Ramos (cell line): ENCODE measurements around the gene IQGAP2.

Experiments
- in situ Hi-C: fragments of 300-500 bp; cut with MboI; formaldehyde crosslinking; loops from one replicate; pipeline ENCODE4 v1.14.3; 2022; ENCODE audit warnings: low sequenced_read_pairs; ENCODE audit not compliant: unreplicated experiment

The IQGAP2 gene

DNA sequence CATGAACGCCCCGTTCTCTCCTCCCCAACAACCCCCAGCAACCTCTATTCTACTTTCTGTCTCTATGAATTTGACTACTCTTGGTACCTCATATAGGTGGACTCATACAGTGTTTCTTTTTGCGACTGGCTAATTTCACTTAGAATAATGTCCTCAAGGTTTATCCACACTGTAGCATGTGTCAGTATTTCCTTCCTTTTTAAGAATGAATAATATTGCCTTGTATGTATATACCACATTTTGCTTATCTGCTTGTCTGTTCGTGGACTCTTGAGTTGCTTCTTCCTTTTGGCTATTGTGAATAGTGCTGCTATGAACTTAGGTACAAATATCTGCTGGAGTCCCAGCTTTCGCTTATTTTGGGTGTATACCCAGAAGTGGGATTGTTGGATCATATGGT, 42.7 kb downstream of the IQGAP2 start:
- in situ Hi-C loops = no loop called here

DNA sequence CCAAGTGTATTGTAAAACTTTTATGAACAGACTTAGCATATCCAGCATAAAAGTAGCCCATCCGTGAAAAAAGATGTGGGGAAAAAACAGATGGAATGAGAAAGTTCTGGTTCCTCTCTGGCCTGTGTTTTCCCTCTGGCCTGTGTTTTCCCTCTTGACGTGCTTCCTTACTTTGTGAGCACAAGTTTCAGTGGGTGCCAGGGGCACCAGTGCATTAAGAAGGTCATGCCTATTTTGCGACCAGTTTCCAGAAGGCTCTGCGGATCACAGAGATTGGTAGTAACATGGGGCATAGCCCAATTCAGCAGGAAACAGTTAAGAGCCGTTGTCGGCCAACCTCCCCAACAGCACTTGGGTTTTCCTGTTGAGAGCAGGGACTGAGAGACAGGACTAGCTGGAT, 43.7 kb downstream of the IQGAP2 start:
- in situ Hi-C loops = no loop called here

DNA sequence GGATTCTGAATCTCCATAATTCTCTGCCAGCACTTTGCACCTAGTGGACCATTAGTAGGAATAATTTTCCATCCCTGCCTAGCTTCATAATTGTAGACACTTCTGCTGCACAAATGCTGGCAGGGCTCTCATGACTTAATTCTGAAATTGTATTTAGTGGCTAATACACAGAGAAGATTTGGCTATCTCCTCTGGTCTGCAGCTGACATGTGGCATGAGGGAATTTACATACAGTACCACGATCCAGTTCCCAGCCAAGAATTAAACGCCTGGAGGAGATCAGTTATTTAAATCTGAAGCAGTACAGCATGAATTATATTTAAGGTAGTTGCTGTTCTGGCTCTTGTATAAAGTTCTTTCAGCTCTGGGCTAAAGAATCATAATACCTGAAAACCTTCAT, 46.5 kb downstream of the IQGAP2 start:
- in situ Hi-C loops = no loop called here

DNA sequence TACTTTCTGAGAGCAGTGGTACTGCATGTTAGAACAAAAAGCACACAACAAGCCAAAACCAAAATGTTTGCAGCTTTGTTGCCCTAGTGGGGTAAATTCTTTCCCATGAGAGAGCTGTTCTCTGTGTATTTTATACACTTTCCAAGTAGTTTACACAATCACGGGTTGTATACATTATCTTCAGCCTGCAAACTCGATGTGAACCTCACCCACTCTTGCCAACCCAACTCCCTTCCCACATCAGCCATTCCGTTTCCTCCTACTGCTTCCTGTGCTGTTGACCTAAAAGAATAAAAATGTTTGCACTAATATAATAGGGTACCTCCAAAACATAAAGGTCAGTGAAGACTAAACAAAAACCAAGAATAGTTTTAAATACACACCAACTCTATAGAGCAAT, 47.0 kb downstream of the IQGAP2 start:
- in situ Hi-C loops = no loop called here

DNA sequence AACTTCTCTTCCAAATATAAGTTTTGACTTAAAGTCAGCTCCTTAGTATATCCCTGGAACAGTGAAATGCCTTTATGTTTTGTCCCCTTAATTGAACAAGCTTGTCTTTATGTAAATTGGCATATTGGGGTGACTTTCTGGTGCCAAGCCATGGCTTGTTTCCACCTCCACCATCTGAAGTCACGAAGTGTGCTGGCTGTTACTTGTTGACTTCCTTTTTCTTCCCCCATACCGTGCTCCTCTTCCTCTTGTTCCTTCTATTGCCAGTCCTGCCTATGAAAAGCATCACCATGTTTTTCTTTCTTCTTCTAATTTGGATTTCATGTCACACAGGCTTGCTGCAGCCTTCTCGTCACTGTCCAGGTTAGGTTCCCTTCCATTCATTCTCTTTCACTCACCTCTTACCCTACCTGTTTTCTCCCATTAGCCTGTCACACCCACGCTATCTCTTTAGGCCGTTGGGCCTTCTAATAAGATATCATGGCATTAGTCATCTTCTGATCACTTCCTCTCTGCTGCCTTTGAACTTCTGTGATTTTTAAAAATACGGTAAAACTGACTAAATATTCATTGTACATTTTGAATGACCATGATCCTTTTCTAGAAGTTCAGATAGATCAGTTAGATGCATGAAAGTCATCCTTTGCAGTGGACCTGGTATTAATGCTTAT, 48.1 kb downstream of the IQGAP2 start:
- in situ Hi-C loops = no loop called here

DNA sequence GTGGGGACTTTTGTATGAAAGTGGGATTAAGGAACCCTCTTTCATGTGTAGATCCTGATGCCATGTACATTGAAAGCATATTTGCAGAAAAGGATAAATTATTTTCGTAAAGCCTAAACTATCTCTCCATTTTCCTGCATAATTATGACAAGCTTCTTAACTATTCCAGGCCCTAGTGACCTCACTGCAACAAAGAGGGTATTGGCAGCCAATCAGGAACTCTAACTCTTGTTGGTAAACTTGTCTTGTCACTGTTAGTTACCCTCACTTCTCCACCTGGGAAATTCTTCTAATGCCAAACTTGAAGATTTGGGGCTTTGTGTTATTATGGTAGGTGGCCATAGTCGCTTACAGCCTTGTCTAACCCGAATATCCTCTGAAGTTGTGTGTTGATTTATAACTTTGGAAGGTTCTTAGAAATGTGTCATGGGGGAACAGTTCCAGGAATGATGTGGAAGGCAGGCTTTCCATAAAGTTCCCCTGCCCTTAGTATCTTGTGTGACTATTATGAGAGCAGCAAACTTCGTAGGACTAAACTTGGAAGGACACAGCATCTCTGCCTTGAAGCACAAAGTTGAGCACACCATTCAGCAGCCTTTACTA, 52.5 kb downstream of the IQGAP2 start:
- in situ Hi-C loops = no loop called here

DNA sequence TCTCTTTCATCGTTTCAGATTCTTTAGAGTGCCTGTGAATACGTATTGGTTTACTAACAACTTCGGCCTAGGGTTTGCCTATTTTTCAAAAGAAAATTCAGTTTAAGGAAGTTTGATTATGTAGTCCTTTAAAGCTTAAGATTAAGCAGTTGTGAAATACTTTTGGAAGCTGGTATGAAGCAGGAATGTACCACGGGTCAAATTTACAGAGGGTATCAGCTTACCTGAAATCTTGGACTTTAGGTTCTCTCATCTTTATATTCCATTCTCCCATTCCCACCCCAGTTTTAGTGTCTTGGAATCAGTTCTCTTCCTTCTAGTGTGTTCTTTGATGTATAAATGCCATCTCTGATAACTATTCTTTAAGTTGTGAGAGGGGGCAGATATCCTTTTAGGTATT, 53.2 kb downstream of the IQGAP2 start:
- in situ Hi-C loops = no loop called here

DNA sequence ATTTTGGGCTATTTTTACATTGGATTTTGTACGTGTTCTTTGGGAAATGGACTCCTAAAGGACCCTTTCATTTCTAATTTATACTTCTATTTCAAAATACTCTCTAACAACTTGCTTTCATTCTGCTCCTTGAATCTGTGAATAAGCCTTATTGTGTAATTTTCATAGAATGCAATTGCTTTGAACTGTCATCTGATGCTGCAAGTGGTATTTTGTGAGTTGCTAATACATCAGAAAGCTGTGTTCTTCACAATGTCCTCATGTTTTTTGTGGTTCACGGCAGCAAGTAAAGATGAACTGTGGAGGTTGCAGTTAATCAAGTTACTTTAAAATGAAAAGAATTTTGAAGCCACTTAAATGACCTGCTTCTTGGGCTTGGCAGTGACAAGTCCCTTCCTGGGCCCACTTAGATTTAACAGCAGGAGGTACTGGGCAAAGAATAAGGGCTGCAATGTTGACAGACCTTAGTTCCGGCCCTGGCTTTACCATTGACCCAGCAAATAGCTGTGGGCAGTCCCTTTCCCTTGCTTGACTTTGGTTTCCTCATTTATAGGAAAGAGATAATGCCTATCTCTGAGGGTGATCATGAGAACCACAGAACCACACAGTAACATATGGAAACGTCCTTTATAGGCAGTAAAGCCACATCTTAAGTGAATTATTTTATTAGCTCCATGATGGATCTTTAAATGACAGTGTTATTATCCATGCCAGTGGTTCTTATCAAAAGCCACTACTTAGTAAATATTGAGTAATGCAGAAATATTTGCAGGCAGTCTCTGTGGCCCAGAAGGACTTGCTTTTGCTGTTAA, 54.8 kb downstream of the IQGAP2 start:
- in situ Hi-C loops = no loop called here

DNA sequence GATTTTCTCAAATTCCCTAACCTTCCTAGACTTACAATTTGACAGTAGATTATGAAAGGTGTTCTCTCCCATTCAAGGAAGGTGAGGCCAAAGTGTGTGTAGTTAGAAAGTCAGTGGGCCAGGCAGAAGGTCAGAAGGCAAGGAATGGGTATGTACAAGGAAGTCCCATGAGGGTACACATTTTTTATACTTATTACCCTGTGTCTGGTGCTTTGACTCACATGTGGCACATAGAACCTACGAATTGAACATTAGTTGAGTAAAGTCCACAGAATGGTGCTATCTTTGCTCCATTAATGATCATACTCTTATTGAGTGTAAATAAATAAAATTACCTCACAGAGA, 55.4 kb downstream of the IQGAP2 start:
- in situ Hi-C loops = no loop called here

DNA sequence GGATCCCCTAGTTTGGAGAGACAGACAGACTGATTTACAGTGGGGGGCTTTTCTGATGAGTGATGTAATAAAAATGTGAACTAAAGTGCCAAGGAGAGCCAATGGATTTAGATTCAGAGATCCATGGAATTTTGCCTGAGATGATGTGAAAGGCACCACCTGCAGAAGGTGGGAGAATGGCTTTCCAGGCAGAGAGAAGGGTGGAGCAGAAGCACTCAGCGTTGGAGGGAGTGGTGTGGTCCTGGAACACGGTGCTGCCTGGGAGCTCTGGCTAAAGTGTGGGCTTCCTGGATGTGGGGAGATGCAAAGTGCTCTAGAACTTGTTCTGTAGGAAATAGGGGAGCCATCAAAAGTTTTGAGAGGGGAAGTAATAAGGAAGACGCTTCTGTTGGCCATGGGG, 57.0 kb downstream of the IQGAP2 start:
- in situ Hi-C loops = no loop called here

DNA sequence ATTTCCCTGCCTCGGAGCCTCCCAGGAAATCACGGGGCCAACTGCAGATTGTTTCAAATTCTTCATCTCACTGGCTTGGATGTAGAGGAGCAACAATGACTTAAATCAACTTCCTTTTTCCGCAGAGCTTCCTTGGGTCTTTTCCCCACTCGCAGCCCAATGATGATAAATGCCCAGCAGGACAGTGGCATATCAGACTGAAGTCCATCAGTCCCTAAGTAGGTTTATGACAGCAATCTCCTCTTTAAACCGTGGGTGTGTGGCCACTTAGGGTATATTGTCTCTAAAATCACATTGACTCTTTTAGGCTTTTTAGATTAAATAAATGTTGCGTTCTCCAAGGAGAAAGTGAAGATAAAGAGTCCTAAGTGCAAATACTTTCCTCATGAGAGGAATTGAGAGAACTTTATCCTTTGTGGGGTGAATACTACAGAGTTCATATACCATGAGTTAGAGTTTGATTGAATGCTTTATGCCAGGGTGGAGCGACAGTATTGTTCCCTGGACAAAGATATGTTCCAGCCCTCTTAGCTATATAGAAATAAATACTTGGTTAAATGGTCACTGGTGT, 59.1 kb downstream of the IQGAP2 start:
- in situ Hi-C loops = no loop called here

DNA sequence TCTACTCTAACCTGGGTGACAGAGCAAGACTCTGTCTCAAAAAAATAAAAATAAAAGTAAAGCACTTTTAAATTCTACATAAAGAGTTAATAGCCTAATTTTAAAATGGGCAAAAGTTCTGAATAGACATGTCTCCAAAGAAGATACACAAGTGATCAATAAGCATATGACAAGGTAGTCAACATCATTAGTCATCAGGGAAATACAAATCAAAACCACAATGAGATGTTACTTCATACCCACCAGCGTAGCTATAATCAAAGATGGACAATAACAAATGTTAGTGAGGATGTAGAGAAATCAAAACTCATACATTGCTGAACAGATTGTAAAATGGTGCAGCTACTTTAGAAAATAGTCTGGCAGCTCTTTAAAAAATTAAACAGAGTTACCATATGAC, 64.1 kb downstream of the IQGAP2 start:
- in situ Hi-C loops = no loop called here

DNA sequence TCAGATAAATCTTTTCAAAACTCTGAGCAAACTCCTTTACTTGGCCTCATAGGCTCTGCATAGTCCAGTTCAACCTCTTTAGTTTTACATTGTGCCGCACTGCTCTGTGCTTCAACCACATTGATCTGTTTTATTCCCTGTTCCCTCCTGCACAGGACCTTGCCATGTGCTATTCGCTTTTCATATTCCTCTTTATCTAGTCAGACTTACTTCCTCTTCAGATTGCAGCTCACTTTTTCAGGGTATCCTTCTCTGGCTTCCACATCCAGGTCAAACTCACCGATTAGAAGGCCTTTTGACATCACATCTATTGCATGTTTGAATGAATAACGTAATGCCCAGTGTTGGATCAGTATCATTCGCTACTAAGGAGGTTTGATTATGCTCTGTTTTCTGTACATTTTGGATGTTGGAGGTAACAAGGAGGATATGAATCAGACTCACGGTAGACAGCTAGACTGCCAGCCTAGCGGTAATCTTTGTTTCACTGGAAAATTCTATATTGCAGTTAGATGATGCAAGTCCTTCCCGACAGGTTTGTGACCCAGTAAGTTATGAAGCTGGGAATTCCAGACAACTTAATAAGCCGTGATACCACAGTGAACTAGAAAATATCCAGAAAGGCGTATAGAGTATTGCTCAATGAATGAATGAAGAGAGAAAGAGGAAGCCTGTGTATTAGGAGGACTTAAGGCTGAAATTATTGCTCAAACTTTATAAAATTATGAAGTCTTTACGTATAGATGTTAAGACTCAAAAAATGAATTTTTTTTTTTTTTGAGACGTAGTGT, 65.7 kb downstream of the IQGAP2 start:
- in situ Hi-C loops = no loop called here

DNA sequence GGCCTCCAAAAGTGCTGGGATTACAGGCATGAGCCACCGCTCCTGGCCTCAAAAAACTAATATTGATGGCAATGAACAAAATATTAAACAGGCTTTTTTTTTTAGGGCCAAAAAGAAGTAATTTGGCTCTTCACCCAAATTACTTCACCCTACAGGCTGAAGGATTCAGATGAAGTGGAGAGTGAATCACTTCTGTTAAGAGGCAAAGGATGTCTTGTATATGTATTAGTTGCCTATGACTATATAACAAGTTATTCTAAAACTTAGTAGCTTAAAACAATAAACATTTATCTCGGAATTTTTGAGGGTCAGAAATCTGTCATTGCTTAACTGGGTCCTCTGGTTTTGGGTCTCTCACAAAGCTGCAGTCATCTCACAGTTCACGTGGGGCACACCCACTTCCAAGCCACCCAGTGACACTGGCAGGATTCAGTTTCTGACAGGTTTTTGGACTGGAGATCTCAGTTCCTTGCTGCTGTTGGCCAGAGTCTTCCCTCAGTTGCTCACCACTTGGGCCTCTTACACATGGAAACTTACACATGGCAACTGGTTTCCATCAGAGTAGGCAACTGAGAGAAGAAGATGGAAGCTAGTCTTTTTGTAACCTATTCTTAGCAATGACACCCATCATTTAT, 66.7 kb downstream of the IQGAP2 start:
- in situ Hi-C loops = no loop called here

DNA sequence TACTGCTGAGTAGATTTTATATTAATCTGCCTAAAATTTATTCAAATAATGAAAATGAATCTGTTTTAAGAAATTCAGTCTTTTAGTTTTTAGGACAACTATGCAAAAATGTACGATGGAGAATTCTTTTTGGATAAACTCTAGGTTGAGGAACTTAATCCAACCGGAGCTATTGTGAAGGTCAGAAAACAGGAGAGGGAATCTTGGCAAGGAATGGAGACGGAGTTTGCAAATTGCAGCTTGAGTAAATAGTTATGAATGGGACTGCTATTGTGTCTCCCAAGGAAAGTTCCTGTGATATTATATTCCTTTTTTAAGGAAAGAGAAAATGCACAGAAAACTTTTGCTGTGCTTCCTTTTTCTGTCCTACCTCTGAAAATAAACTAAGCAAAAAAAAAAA, 67.9 kb downstream of the IQGAP2 start:
- in situ Hi-C loops = no loop called here

DNA sequence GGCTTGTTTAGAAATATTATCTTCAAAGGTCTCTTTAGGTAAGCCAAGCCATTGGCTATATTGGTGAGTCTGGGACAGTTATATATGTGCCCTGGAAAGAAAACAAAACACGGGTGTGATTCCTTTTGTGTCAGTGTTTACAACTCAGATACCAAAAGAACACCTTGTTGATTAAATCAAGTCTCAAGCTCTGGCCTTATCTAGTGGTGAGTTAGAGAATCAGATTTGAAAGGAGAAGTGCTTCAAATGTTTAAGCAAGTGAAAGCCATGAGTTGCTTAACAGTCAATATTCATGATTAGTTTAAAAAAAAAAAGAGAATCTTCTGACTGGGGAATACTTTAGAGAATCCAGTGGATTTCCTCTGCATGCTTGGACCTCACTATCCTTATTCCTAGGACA, 68.3 kb downstream of the IQGAP2 start:
- in situ Hi-C loops = no loop called here

DNA sequence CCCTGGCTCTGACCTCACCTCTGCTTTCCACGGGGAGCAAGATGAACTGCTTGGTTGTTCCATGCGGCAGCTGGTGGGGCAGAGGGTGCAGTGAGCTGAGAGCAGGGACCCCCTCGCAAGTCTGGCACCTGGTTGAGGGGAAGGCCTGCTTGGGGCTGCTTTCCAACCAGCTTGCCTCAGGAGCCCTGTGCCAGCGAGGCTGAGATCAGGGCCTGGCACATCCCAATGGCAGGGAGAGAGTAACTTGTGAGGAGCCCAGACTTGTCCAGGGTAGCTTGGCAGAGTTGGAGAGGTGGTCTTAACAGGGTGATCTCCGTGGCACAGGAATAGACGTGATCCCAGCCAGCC, 68.9 kb downstream of the IQGAP2 start:
- in situ Hi-C loops = no loop called here

DNA sequence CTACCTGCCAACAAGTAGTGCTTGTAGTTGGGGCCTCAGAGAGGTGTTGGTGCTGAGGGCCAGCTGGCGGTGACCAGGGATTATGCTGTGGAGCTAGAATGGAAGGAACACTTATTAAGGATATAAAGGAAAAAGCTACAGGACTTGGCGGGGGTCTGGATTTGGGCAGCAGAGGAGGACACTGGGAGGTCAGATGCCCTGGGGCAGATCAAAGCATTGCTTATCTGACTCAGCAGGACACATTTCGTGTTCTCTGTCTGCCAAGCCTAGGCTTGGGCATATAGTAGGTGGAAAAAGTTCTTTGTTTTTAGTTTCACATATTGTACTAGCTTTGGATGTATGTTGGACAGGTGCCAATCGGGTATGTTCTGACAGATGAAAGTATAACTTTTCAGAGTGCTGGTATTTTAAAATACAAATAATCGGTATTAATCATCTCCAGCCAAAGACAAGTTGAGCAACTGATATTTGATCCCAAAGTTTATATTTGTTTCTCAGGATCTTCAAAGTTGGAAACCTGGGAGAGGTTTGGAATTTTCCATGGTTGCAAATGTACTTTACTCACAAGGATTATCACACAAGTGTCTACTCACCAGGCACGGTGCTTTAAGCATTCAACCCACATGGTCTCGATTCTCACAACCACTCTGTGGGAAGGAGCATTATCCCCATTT, 69.4 kb downstream of the IQGAP2 start:
- in situ Hi-C loops = no loop called here

DNA sequence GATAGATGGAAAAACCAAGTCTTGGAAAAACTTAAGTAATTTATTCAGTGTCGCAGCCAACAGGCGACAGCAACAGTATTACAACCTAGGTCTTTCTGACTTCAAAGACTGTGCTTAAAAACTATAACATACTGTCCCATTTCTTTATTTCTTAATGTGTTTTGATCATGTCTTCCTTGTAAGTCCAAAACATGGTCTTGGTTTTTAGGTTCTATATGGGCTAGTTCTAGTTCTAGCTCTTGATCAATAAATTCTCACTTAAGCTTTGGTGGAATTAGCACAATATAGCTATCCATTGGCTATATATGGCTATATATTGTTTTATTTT, 69.9 kb downstream of the IQGAP2 start:
- in situ Hi-C loops = no loop called here

DNA sequence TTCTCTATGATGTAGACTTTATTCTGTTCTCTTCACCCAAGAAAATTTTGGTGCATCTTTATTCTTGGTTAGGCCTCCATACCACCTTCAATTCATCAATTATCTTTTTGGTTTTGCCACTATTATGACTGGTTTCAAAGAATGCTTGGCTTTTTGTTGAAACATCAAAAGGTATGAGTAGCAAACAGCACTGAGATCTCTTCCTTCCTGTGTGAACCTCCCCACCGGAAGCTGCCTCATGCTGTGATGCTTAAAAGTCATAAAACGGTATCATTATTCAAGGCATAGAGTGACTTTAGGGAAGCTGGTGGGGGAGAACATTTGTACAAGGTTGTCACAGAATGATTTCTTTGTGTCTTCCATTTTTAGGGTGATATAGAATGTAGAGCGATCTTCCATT, 70.6 kb downstream of the IQGAP2 start:
- in situ Hi-C loops = no loop called here
